Breast epithelium (tissue), 4 donors: ENCODE results near the gene APBB2. TPM values are rescaled to one million over a fixed set of nuclear protein-coding genes. Genes with fewer than 3 reads are reported as not detected.
A peak's percentile ranks its signal among the peaks of the same experiment; 100 is the strongest.

Experiments
- DNase-seq, 2 donors: peaks; one replicate each; pipeline ENCODE4 v3.0.0-alpha.2; 2019; ENCODE audit warnings: low spot score in 2 of 2
- H3K27ac ChIP-seq, 2 donors: fragments of 200-600 bp; sonication (generic) in 1 of 2; one replicate each; pipeline ENCODE4 v1.5.1; 2016 to 2019; ENCODE audit warnings: mild to moderate bottlenecking in 1 of 2
- H3K27me3 ChIP-seq, 2 donors: fragments of 200-600 bp; sonication (generic) in 1 of 2; one replicate each; pipeline versions ENCODE4 v1.5.1 to v1.6.0; 2017 to 2019; ENCODE audit warnings: control low read depth in 1 of 2, mild to moderate bottlenecking in 1 of 2
- H3K36me3 ChIP-seq: fragments of 200-600 bp; one replicate; pipeline ENCODE4 v1.5.1; 2019
- H3K4me1 ChIP-seq, 2 donors: fragments of 200-600 bp; sonication (generic); one replicate each; pipeline ENCODE4 v1.5.1; 2016 to 2019; ENCODE audit warnings: control low read depth in 1 of 2
- H3K4me3 ChIP-seq, 3 donors: fragments of 200-600 bp; sonication (generic); 1 replicate in 2 of 3; 2 replicates in 1 of 3; pipeline ENCODE4 v1.5.1; 2016 to 2019; ENCODE audit warnings: mild to moderate bottlenecking in 3 of 3, moderate library complexity in 2 of 3
- H3K9me3 ChIP-seq, 2 donors: fragments of 200-600 bp; sonication (generic) in 1 of 2; one replicate each; pipeline ENCODE4 v1.5.1; 2016 to 2019; ENCODE audit warnings: control low read depth in 1 of 2
- POLR2A ChIP-seq: fragments of 450-650 bp; IDR thresholded peaks from one replicate; pipeline ENCODE4 v1.6.1; 2016; ENCODE audit warnings: antibody characterized with exemption, mild to moderate bottlenecking, moderate library complexity
- POLR2AphosphoS5 ChIP-seq, 3 donors: sonication (generic); formaldehyde crosslinking; IDR thresholded peaks; one replicate each; pipeline ENCODE4 v1.6.1; 2017; ENCODE audit warnings: antibody characterized with exemption in 3 of 3
- intact Hi-C: fragments of 100-400 bp; cut with DNase I; formaldehyde crosslinking; loops from one replicate; pipeline ENCODE4 v1.15.1; 2023; ENCODE audit warnings: low total_unique reads
- total RNA-seq, 3 donors: library from RNA; depleted of rRNA; stranded (reverse); fragments of >200 nt; gene quantifications; one replicate each; pipeline ENCODE4 v1.1.0, GENCODE V29; 2016
- TF ChIP-seq, protein P1 (sequence below), 3 donors: fragments of 450-650 bp; IDR thresholded peaks; one replicate each; pipeline ENCODE4 v1.5.1; 2016 to 2017; ENCODE audit warnings: antibody characterized with exemption in 3 of 3, mild to moderate bottlenecking in 3 of 3, moderate library complexity in 3 of 3

APBB2 gene
- total RNA-seq, 3 donors from 2014 or later: 87.4 to 192 (median 153) TPM

DNA sequence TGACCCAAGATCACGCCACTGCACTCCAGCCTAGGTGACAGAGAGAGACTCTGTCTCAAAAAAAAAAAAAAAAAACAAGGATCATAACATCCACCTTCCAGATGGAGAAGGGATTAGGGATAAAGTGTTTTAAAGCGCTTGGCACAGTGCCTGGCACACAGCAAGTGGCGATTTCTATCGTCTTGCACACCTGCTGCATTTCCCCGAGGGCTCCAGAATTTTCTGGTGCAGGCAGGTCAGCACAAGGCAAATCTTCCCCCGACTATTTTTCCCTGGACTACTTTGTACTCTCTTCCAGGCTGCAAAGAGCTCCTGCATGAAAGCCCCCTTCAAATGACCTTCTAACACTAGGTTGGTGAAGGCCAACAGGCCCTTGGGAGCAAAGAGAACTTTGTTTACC, 57.3 kb downstream of the APBB2 start:
- Histone ChIP-seq H3K9me3 (no peaks in the 10 kb centered on the region), H3K27me3 (no peaks in the 10 kb centered on the region), H3K27ac (no peak overlapping the region), H3K36me3 (no peaks in the 10 kb centered on the region), H3K4me3 (no peak overlapping the region), H3K4me1 (no peaks in the 10 kb centered on the region)
- DNase-seq: no peak
- intact Hi-C loops: loop anchor here (10.0 kb wide), 2 partner anchors 48 to 1278 kb away; no protein-coding TSS in a partner anchor
- TF ChIP-seq POLR2A (no peak), POLR2AphosphoS5 (IDR thresholded peaks at IDR 0.05) (no peak)
- TF ChIP-seq, protein P1, sequence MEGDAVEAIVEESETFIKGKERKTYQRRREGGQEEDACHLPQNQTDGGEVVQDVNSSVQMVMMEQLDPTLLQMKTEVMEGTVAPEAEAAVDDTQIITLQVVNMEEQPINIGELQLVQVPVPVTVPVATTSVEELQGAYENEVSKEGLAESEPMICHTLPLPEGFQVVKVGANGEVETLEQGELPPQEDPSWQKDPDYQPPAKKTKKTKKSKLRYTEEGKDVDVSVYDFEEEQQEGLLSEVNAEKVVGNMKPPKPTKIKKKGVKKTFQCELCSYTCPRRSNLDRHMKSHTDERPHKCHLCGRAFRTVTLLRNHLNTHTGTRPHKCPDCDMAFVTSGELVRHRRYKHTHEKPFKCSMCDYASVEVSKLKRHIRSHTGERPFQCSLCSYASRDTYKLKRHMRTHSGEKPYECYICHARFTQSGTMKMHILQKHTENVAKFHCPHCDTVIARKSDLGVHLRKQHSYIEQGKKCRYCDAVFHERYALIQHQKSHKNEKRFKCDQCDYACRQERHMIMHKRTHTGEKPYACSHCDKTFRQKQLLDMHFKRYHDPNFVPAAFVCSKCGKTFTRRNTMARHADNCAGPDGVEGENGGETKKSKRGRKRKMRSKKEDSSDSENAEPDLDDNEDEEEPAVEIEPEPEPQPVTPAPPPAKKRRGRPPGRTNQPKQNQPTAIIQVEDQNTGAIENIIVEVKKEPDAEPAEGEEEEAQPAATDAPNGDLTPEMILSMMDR (IDR thresholded peaks at IDR 0.05): no peak

DNA sequence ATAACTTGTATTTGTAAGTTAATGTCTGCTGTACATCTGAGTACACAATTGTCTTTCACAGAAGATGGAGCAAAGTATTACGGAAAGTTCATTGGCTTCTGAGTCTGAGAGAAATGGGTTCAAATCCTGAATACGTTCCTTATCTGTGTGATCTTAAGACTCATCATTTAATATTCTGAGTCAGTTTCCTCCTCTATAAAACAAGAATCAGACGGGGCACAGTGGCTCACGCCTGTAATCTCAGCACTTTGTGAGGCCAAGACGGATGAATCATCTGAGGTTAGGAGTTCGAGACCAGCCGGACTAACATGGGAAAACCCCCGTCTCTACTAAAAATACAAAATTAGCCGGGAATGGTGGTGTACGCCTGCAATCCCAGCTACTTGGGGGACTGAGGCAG, 57.8 kb downstream of the APBB2 start:
- DNase-seq: no peak
- intact Hi-C loops: loop anchor here (10.0 kb wide), 2 partner anchors 48 to 1278 kb away; no protein-coding TSS in a partner anchor

DNA sequence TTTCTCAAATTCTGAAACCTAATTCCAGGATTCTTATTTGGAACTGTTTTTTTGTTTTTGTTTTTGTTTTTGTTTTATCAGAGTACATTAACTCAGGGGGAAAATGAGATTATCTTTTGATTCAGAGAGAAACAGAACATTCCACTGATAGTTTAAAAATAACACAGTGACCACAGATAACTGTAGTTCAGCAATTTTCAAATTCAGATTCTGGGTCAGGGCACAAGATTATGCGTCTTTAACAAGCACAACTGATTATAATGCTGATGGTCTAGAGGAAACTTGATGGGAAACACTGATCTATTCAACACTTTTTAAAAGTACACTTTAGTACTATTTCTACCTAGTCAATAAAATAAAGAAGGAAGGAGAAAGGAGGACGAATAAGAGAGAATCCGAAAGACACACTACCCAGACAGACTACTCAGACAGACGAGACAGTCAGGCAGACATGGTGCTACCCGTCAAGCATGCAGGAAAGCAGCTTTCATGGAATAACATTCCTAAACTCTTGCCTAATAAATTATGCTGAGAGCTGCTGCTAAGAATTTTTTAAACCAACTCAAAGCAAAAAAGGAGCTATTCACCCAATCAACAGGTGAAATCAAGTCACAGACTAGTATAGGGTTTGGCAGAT, 59.0 kb downstream of the APBB2 start:
- no peak for DNase-seq
- Histone ChIP-seq H3K27me3 (no peaks in the 10 kb centered on the region), H3K9me3 (no peaks in the 10 kb centered on the region), H3K27ac (peak overlapping the region in 1 of 2 donors; percentile 0), H3K4me3 (no peak overlapping the region), H3K36me3 (no peaks in the 10 kb centered on the region), H3K4me1 (no peaks in the 10 kb centered on the region)
- intact Hi-C loops: loop anchor here (10.0 kb wide), 2 partner anchors 49 to 1279 kb away; no protein-coding TSS in a partner anchor
- TF ChIP-seq POLR2AphosphoS5 (IDR thresholded peaks at IDR 0.05): no peak
- TF ChIP-seq, protein P1 (IDR thresholded peaks at IDR 0.05): no peak
- no peak for TF ChIP-seq POLR2A

More for the DNA sequence above, 57.8 kb downstream of the APBB2 start:
- Histone ChIP-seq H3K9me3 (no peaks in the 10 kb centered on the region), H3K4me1 (no peaks in the 10 kb centered on the region), H3K27me3 (no peaks in the 10 kb centered on the region), H3K36me3 (no peaks in the 10 kb centered on the region), H3K27ac (no peak overlapping the region), H3K4me3 (no peak overlapping the region)
- no peak for TF ChIP-seq POLR2AphosphoS5 (IDR thresholded peaks at IDR 0.05)
- TF ChIP-seq POLR2A: no peak

DNA sequence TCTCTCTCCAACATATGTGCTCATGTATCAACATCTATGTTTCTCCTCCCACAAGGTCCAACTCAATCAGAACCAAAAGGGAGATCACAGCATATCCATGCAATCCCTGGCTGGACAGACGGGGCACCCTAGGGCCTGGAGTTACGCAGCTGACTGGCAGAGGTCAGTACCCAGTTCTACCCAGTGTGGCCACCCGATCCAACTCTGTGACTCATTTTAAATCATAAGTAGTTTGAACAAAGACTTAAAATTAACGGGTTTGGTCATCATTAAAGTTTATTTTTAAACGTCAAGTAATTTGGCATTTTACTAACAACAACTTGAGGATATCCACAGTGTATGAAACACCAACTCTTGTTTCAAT, 59.5 kb downstream of the APBB2 start:
- Histone ChIP-seq H3K4me3 (no peak overlapping the region), H3K4me1 (no peaks in the 10 kb centered on the region)

DNA sequence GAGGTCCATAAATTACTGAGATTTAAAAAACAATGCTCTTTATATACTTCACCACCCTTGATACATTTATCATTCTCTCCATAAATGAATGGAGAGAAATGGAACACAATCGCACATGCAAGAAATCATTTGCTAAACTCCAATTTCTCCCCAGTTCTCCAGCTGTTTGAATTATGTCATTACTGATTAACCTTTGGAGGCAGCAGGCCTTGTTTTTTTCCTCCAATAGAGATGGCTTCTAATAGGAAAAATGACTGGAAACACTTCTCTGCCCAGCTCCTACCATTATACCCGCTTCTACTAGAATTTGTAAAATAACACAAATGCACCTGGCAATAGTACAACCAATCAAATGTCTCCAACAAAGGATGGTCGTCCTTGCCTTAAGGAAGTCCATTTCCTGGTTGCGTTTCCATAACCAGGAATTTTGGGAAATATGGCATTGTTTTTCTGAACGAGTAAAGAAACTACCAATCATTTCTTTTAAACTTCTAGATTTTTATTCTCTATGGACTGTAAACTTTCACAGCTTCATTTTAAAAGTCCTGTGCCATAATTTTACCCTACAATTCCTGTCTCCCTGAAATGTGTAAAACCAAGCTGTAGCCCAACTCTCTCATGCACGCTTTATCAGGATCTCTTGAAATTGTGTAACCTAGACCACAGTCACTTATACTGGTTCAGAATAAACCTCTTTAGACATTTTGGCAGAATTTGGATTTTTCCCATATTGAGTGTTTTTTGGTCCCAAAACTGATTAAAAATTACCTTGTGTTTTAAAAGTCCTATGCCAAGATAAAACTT, 60.1 kb downstream of the APBB2 start:
- Histone ChIP-seq H3K4me1 (no peaks in the 10 kb centered on the region), H3K27me3 (no peaks in the 10 kb centered on the region), H3K4me3 (no peak overlapping the region), H3K9me3 (no peaks in the 10 kb centered on the region), H3K36me3 (no peaks in the 10 kb centered on the region), H3K27ac (peak overlapping the region in 1 of 2 donors; percentile 5)
- intact Hi-C loops: loop anchor here (10.0 kb wide), 2 partner anchors 51 to 1281 kb away; no protein-coding TSS in a partner anchor
- no peak for TF ChIP-seq POLR2AphosphoS5 (IDR thresholded peaks at IDR 0.05)
- TF ChIP-seq, protein P1 (IDR thresholded peaks at IDR 0.05): no peak
- no peak for TF ChIP-seq POLR2A
- DNase-seq: no peak

More for the DNA sequence above, 59.5 kb downstream of the APBB2 start:
- Histone ChIP-seq H3K27ac (peak overlapping the region in 1 of 2 donors; percentile 5), H3K9me3 (no peaks in the 10 kb centered on the region), H3K36me3 (no peaks in the 10 kb centered on the region), H3K27me3 (no peaks in the 10 kb centered on the region)
- DNase-seq: no peak
- intact Hi-C loops: loop anchor here (10.0 kb wide), 2 partner anchors 50 to 1280 kb away; no protein-coding TSS in a partner anchor
- TF ChIP-seq POLR2AphosphoS5 (IDR thresholded peaks at IDR 0.05) (no peak), POLR2A (no peak)
- TF ChIP-seq, protein P1 (IDR thresholded peaks at IDR 0.05): no peak
